Measurements from ENCODE around the gene MFN2.
A peak's percentile ranks its signal among the peaks of the same experiment; 100 is the strongest.

Gene MFN2

DNA sequence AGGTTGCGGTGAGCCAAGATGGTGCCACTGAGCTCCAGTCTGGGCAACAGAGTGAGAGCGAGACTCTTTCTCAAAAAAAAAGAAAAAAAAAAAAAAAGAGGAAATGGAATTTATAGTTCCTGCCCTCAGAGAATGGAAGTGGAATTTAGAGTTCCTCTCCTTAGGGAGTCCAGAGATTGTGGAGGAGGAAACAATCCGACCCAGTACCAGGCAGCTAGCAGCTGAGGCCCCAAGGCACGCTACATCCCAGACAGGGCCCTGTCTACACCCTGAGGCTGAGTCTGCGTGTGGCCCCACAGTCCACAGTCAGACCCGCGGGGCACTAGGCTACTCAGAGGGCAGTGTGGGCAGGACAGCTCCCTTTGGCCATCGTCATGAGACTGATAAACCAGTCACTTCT, 1.9 kb upstream of the MFN2 start:
- TF ChIP-seq, protein P1, sequence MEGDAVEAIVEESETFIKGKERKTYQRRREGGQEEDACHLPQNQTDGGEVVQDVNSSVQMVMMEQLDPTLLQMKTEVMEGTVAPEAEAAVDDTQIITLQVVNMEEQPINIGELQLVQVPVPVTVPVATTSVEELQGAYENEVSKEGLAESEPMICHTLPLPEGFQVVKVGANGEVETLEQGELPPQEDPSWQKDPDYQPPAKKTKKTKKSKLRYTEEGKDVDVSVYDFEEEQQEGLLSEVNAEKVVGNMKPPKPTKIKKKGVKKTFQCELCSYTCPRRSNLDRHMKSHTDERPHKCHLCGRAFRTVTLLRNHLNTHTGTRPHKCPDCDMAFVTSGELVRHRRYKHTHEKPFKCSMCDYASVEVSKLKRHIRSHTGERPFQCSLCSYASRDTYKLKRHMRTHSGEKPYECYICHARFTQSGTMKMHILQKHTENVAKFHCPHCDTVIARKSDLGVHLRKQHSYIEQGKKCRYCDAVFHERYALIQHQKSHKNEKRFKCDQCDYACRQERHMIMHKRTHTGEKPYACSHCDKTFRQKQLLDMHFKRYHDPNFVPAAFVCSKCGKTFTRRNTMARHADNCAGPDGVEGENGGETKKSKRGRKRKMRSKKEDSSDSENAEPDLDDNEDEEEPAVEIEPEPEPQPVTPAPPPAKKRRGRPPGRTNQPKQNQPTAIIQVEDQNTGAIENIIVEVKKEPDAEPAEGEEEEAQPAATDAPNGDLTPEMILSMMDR (IDR thresholded peaks at IDR 0.05; ENCODE audit: low read depth, low read length) = no peak
- H3K4me3 ChIP-seq (ENCODE audit: low read depth, low read length) = no peak overlapping the region

DNA sequence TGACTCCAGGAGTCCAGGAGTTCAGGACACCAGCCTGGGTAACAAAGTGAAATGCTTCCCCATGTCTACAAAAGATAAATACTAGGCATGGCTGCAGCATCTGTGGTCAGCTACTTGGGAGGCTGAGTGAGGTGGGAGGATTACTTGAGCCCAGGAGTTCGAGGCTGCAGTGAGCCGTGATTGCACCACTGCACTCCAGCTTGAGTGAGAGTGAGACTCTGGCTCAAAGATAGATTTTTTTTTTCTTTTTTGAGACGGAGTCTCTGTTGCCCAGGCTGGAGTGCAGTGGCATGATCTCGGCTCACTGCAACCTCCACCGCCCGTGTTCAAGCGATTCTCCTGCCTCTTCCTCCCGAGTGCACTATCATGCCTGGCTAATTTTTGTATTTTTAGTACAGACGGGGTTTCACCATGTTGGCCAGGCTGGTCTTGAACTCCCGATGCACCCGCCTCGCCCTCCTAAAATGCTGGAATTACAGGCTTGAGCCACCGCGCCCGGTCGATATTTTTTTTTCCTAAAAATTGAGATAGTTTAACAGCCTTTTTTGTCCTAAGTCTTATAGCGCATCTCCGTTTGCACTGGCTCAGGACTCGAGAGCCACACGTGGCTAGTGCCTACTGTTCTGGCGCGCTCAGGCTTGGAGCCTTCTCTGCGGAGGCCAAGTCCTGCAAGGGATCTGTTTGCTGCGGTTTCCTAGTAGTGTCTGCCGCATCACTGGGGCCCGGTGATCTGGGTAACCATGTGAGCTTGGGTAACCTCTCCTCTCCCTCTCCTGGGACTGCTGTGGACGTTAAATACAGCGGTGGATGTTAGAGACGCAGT, 1.0 kb upstream of the MFN2 start:
- TF ChIP-seq, protein P1 (IDR thresholded peaks at IDR 0.05; ENCODE audit: low read depth, low read length) = no peak
- H3K4me3 ChIP-seq (ENCODE audit: low read depth, low read length) = peak overlapping the region; percentile 97

DNA sequence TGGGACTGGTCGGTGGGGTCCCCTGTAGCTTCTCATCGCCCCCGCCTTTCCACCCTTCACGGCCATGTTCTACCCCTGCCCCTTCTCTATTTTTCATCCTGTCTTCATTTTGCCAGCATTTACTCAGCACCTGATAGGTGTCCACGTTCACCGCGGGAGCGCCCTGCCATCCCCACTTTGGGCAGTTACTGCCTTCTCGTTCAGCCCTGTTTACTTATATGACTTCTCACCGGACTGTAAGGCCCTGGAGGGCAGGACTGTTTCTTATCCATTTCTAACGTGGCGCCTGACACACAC, 380 bp downstream of the MFN2 start:
- TF ChIP-seq, protein P1 (IDR thresholded peaks at IDR 0.05; ENCODE audit: low read depth, low read length) = no peak
- H3K4me3 ChIP-seq (ENCODE audit: low read depth, low read length) = peak overlapping the region; percentile 97

DNA sequence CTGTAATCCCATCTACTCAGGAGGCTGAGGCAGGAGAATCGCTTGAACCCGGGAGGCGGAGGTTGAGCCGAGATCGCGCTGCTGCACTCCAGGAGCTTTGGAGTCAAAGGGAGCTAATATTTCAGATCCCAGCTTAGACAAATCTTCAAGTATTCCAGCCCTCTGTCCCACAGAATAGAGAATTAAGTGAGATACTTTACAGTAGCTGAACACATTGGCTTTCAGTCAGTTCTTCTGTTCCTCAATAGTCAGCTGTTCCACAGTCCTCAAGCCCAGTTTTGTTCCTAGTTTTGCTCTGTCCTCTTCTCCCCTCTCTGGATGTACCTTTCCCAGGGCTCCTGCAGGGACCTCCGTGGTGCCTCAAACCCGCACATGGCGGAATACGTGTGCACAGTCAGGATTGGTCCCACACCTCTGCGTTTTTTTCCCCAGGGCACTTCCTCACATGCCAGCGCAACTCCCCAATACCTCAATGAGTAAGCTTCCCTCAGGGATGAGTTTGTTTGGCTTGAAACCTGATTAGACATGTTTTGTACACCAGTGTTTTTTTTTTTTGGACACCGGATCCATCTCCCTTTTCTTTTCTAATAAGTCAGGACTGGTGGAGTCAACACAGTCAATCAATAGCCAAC, 1.2 kb downstream of the MFN2 start:
- H3K4me3 ChIP-seq (ENCODE audit: low read depth, low read length) = peak overlapping the region; percentile 97
- TF ChIP-seq, protein P1 (IDR thresholded peaks at IDR 0.05; ENCODE audit: low read depth, low read length) = no peak

DNA sequence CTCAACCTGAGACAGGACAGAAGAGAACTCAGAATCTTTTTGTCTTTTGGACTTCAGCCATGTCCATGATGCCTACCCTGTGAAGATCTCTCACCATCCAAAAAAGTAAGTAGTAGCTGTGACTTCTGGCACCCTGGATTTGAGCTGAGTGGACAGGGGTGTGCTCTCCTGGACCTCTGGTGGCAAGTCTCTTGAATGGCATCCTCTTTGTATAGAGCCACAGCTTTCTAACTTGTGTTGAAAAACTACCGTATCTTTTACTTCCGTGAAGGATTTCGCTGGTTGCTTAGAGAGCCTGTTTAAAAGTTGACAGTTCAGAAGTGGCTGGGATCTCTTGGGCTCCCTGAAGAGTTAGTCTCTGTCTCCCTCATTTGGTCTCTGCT, 1.8 kb downstream of the MFN2 start:
- TF ChIP-seq, protein P1 (IDR thresholded peaks at IDR 0.05; ENCODE audit: low read depth, low read length) = no peak
- H3K4me3 ChIP-seq (ENCODE audit: low read depth, low read length) = no peak overlapping the region

DNA sequence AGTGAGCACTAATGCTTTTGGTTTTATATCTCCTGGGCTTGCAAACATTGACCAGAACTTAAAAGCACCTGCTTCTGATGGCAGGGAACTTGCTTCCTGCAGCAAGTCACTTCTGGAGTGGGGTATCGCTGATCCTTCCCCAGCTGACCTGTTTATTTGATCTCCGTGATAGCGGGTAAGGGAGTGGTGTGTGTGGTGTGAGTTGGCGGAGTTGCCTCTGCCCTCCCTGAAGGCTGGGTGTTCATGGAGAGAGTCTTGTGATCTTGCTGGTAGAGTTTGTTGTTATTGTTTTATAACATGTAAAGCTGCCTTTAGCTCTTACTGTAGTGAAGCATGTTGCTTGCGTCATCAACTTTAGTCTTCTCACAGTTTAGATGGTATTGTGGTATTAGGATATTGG, 3.9 kb downstream of the MFN2 start:
- TF ChIP-seq, protein P1 (IDR thresholded peaks at IDR 0.05; ENCODE audit: low read depth, low read length) = no peak

DNA sequence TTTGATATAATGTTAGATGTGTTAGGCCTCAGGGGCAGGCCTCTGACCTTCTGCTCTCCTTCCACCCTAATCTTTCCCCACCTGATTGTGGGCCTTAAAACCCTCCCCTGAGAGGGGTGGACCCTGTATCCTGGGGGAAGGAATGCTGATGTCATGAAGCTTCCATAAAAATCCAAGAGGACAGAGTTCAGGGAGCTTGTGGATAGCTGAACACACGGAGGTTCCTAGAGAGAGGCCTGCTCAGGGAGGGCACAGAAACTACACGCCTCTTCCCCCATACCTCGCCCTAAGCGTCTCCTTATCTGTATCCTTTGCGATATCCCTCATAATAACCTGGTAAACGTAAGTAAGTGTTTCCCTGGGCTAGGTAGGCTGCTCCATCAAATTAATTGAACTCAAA, 4.3 kb downstream of the MFN2 start:
- TF ChIP-seq, protein P1 (IDR thresholded peaks at IDR 0.05; ENCODE audit: low read depth, low read length) = no peak
- H3K4me3 ChIP-seq (ENCODE audit: low read depth, low read length) = no peak overlapping the region

More for the DNA sequence above, 3.9 kb downstream of the MFN2 start:
- H3K4me3 ChIP-seq (ENCODE audit: low read depth, low read length) = no peak overlapping the region

Data from WI38 (cell line).